Tibial artery (tissue), 4 donors: ENCODE results near the gene RAB32.
A peak's percentile ranks its signal among the peaks of the same experiment; 100 is the strongest.

Source experiments
- DNase-seq, 2 donors: peaks; one replicate each; pipeline ENCODE4 v3.0.0-alpha.2; 2019
- H3K27ac ChIP-seq, 2 donors: fragments of 200-600 bp; sonication (generic) in 1 of 2; 1 replicate in 1 of 2; 2 replicates in 1 of 2; pipeline ENCODE4 v1.5.1; 2018 to 2019; ENCODE audit warnings: mild to moderate bottlenecking in 1 of 2
- H3K27me3 ChIP-seq, 2 donors: fragments of 200-600 bp; sonication (generic) in 1 of 2; one replicate each; pipeline versions ENCODE4 v1.5.1 to v1.6.0; 2016 to 2019
- H3K36me3 ChIP-seq, 3 donors: fragments of 200-600 bp; sonication (generic) in 2 of 3; one replicate each; pipeline ENCODE4 v1.5.1; 2016 to 2019; ENCODE audit warnings: mild to moderate bottlenecking in 2 of 3
- H3K4me1 ChIP-seq, 4 donors: fragments of 200-600 bp; sonication (generic) in 2 of 4; 1 replicate in 3 of 4; 2 replicates in 1 of 4; pipeline ENCODE4 v1.5.1; 2016 to 2019
- H3K4me3 ChIP-seq, 2 donors: fragments of 200-600 bp; sonication (generic) in 1 of 2; 1 replicate in 1 of 2; 2 replicates in 1 of 2; pipeline ENCODE4 v1.5.1; 2018 to 2019; ENCODE audit warnings: mild to moderate bottlenecking in 2 of 2
- H3K9me3 ChIP-seq, 3 donors: fragments of 200-600 bp; sonication (generic) in 1 of 3; one replicate each; pipeline ENCODE4 v1.5.1; 2016 to 2019
- CTCF ChIP-seq, 2 experiments: fragments of 200-600 bp in 1 of 2; fragments of 450-650 bp in 1 of 2; IDR thresholded peaks; one replicate each; pipeline ENCODE4 v1.5.1; 2017 to 2019; ENCODE audit warnings: antibody characterized with exemption in 2 of 2, mild to moderate bottlenecking in 1 of 2, moderate library complexity in 1 of 2
- intact Hi-C: fragments of 100-400 bp; cut with DNase I; formaldehyde crosslinking; loops from one replicate; pipeline ENCODE4 v1.15.0; 2023; ENCODE audit warnings: low total_unique reads

Gene RAB32

GRCh38 chr6:146593986-146594385 lies 50.4 kb downstream of the RAB32 start:
- no peak overlapping the region for H3K27ac ChIP-seq
- no peaks in the 10 kb centered on the region for H3K36me3 ChIP-seq
- no peaks in the 10 kb centered on the region for H3K9me3 ChIP-seq
- no peak for DNase-seq
- no peaks in the 10 kb centered on the region for H3K27me3 ChIP-seq
- TF ChIP-seq CTCF (IDR thresholded peaks at IDR 0.05) = no peak
- peaks cover 0 to 8% (median 3%) of the 10 kb centered on the region in 4 donors for H3K4me1 ChIP-seq
- no peak overlapping the region for H3K4me3 ChIP-seq
- intact Hi-C loops = no loop called here

- intact Hi-C loops = no loop called here
- Histone ChIP-seq H3K4me3 (no peak overlapping the region), H3K27ac (no peak overlapping the region), H3K9me3 (no peaks in the 10 kb centered on the region), H3K27me3 (no peaks in the 10 kb centered on the region), H3K36me3 (no peaks in the 10 kb centered on the region), H3K4me1 (peaks cover 0 to 8% (median 3%) of the 10 kb centered on the region in 4 donors)
- DNase-seq = no peak
- no peak for TF ChIP-seq CTCF (IDR thresholded peaks at IDR 0.05)
These were observed 50.9 kb downstream of the RAB32 start for GRCh38 chr6:146594495-146594894.

- Histone ChIP-seq H3K4me3 (no peak overlapping the region), H3K9me3 (no peaks in the 10 kb centered on the region), H3K27me3 (no peaks in the 10 kb centered on the region), H3K36me3 (no peaks in the 10 kb centered on the region), H3K4me1 (peaks cover 0 to 8% (median 3%) of the 10 kb centered on the region in 4 donors), H3K27ac (no peak overlapping the region)
- DNase-seq = peak in 1 of 2 donors; percentile 23
- no peak for TF ChIP-seq CTCF (IDR thresholded peaks at IDR 0.05)
- intact Hi-C loops = no loop called here
These were observed 52.5 kb downstream of the RAB32 start for GRCh38 chr6:146595972-146596731.

- TF ChIP-seq CTCF (IDR thresholded peaks at IDR 0.05) = no peak
These were observed 55.3 kb downstream of the RAB32 start, which contains the start of gene ADGB for GRCh38 chr6:146598772-146599405. Gene ADGB, plus strand, starts transcription at chr6:146598972. Its CDS starts 69 bp downstream, at chr6:146599041.

GRCh38 chr6:146601352-146601751 lies 57.7 kb downstream of the RAB32 start:
- Histone ChIP-seq H3K27ac (no peak overlapping the region), H3K9me3 (no peaks in the 10 kb centered on the region), H3K4me3 (no peak overlapping the region), H3K4me1 (peaks cover 0 to 8% (median 3%) of the 10 kb centered on the region in 4 donors), H3K36me3 (no peaks in the 10 kb centered on the region), H3K27me3 (no peaks in the 10 kb centered on the region)
- no peak for DNase-seq
- intact Hi-C loops = no loop called here
- TF ChIP-seq CTCF (IDR thresholded peaks at IDR 0.05) = no peak

More at GRCh38 chr6:146598772-146599405, 55.3 kb downstream of the RAB32 start, which contains the start of gene ADGB:
- H3K4me1 ChIP-seq = peaks cover 0 to 8% (median 3%) of the 10 kb centered on the region in 4 donors
- H3K9me3 ChIP-seq = no peaks in the 10 kb centered on the region
- H3K27ac ChIP-seq = no peak within 1 kb of the TSS
- intact Hi-C loops = no loop called here
- DNase-seq = peak; percentile 37 to 69
- H3K36me3 ChIP-seq = no peaks in the 10 kb centered on the region
- H3K4me3 ChIP-seq = peak within 1 kb of the TSS; percentile 30 to 44
- H3K27me3 ChIP-seq = no peaks in the 10 kb centered on the region
